GM21360 (cell line): Measurements from ENCODE around the gene SLC6A17.

ENCODE experiments used
- ATAC-seq: cut with Tn5 transposase; IDR thresholded peaks from one replicate; pipeline ENCODE4 v1.9.1; 2021; ENCODE audit warnings: mild to moderate bottlenecking, moderate library complexity; ENCODE audit not compliant: unreplicated experiment

The SLC6A17 gene

GRCh38 chr1:110150330-110151174 lies at the start of gene SLC6A17:
Gene SLC6A17, plus strand, starts transcription at chr1:110150494. Its CDS starts 16,436 bp downstream, at chr1:110166930.
- no peak for ATAC-seq

DNA sequence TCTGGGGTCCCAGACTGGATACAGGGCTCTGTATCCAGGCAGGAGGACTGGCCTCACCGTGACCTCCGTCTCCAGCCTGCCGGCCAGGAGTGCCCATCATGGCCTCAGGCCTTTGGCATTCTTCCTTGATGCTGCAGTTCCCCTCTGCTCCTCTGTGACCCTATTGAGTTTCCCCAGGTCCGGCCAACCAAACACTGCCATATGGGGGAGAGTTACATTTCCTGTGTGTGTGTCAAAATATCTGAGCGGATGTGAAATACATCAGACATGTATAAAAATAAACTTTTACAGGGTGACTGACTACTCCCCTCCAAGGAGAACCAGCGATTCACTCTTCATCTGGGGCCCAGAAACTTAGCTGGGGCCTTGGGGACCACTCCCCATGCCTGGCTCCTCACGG lies 48.2 kb upstream of the SLC6A17 start:
- ATAC-seq, result no peak

GRCh38 chr1:110106013-110106941 lies 44.0 kb upstream of the SLC6A17 start:
- ATAC-seq, result no peak

DNA sequence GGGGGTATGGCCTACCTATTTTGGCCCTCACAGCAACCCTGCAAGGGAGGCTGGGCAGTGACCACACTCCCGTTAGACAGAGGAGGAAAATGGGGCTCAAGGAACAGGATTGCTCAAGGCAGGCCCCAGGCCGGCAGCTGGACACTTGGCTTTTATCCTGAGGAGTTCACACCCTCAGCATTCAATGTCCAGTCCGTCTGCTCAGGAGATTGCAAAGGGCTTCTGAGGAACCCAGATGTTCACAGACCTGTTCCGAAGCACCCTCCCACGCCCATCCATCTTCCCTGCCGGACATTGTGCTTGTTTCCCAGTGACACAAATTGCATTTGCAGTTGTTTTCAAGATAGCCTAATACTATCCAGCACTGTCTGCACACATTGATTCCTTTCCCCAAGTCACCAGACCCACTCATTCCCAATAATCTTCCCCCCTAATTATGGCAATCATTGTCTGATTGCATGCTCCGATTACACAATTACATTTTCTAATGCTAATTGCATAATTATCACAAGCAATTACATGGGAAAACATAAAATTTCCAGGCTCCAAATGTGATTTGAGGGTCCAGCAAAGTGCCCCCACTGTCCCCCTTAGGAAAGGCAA lies 42.3 kb upstream of the SLC6A17 start:
- ATAC-seq, result no peak

GRCh38 chr1:110111081-110111480 lies 39.2 kb upstream of the SLC6A17 start:
- no peak for ATAC-seq

DNA sequence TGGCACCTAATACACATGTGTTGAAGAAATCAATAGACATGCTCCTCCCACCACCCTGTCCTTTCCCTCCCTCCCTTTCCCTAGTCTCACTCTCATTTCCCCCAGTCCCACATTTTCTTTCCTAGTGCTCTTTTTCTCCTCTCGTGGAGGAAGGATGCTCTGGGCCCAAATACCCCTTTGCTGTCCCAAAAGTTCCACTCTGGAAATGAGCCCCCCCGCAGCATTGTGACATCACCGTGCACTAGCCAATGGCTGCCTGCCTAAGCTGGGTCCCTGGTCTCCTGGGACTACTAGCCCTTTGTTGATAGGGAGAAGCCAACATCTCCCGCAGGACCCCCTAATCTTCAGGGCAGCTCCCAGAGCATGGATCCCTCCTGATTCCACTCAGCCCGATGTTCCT lies 38.2 kb upstream of the SLC6A17 start, which contains the start of gene UBL4B:
Gene UBL4B (plus strand): TSS at position 301 of the 400 bp plus-strand sequence. CDS start 92 bp downstream, at position 393.
- ATAC-seq, result no peak

DNA sequence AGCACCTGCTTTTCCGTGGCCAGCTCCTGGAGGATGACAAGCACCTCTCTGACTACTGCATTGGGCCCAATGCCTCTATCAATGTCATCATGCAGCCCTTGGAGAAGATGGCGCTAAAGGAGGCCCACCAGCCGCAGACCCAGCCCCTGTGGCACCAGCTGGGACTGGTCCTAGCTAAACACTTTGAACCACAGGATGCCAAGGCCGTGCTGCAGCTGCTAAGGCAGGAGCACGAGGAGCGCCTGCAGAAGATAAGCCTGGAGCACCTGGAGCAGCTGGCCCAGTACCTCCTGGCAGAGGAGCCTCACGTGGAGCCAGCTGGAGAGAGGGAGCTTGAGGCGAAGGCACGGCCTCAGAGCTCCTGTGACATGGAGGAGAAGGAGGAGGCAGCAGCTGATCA lies 37.6 kb upstream of the SLC6A17 start:
- no peak for ATAC-seq

GRCh38 chr1:110113551-110113950 lies 36.7 kb upstream of the SLC6A17 start:
- ATAC-seq, result no peak

DNA sequence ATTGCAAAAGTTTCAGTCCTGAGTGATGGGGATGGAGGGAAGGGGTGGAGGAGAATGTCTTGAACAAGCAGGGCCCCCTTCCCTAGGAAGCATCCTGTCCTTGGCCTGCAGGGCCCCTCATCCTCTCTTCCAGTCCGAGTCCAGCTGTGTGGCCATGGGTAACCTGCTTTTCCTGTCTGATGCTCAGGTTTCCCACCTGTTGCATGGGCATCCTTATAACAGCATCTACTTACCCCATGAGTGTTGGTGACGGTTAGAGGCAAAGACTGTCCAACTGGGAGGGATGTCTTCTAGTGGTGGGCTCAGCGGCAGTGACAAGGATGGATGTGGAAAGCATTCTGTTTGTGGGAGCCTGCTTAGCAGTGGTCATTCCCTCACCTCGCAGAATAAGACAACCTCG lies 36.1 kb upstream of the SLC6A17 start:
- no peak for ATAC-seq

- ATAC-seq, result no peak
Measured at GRCh38 chr1:110114784-110115183, 35.5 kb upstream of the SLC6A17 start.

- no peak for ATAC-seq
Measured at GRCh38 chr1:110118636-110119396, 31.5 kb upstream of the SLC6A17 start.

GRCh38 chr1:110119843-110120242 lies 30.5 kb upstream of the SLC6A17 start:
- ATAC-seq, result no peak

DNA sequence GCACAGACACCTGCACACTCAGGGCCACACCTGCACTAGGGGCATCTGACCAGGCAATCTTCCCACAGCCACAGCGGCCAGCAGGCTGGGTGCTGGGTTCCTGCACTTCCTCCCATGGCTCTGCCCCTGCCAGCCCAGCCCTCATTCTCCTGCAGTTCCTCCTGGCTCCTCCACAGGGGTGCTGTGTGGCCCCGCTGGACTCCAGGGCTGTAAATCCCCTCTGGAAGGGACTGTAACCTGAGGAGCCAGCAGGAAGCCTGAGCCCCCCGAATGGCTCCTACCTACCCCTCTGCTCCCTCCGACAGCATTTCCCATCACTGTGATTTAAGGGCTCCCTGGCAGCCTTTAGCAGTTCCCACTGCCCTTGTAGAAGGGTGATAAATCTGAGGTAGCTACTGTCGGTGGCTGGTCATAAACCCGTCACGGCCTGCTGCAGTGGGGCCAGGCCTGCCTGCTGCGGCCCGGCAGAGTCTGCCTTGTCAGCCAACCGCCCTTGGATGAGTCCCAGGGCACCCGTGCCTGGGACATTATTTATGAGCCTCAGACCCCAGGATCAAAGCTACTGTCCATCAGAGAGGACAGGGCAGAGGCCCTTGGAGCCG lies 29.2 kb upstream of the SLC6A17 start:
- ATAC-seq, result no peak

DNA sequence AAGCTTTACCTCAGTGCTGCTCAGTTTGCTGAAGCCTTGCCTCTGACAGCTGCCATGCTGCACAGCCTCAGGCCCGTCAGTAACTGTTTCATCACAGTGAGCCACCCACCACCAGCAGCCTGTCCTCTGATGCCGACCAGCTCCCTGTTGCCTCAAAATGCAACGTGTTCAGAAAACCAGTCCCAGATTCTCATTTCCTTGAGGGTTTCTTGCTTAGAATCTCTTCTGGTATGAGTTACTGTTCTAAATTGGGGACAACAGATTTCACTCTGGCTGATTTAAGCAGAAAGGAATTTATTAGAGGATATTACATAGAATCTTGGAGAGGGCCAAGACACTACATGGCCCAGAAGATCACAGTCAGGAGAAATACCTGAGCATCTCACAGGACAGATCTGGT lies 27.1 kb upstream of the SLC6A17 start:
- ATAC-seq, result no peak

- ATAC-seq, result no peak
Measured at GRCh38 chr1:110125810-110126209, 24.5 kb upstream of the SLC6A17 start.

DNA sequence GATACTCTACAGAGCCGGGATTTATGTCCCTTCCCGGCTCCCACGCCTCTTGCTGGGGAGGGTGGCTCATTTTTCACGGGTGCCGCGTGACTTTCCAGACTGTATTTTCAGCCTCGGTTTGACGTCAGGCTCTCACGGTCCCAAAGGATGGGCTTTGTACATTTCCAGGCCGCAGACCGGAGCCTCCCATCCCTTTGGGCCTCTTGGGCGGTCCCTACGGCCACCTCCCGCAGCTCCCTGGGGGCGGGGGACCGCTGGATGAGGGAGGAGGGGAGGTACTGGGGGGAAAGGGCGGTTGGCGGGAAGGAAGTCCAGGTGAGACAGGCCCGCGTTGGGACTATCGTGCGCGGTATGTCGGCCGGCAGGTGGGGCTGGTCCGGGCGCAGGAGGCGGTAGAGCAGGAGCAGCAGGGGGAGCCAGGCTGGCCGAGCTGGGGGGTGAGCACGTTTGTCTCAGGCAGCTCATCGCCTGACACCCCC lies 20.1 kb upstream of the SLC6A17 start:
- ATAC-seq, result no peak

GRCh38 chr1:110130989-110131388 lies 19.3 kb upstream of the SLC6A17 start:
- no peak for ATAC-seq

DNA sequence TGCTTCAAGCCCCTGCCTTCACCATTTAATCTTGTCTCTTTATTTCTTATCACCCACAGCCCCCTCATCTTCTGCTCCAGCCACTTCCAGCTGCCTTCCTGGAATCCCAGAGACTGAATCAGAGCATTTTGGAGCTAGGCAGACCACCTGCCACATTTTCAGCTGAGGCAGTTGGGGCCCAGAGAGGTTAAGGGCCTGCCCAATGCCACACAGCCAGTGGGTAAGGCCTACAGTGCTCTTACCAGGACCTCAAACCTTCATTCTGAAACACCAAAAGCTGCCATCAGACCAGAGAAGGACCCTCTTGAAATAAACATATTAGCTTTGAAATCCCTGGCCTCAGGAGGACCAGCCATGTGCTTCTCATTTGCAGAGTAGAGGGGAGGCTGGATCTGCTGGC lies 17.6 kb upstream of the SLC6A17 start:
- no peak for ATAC-seq

DNA sequence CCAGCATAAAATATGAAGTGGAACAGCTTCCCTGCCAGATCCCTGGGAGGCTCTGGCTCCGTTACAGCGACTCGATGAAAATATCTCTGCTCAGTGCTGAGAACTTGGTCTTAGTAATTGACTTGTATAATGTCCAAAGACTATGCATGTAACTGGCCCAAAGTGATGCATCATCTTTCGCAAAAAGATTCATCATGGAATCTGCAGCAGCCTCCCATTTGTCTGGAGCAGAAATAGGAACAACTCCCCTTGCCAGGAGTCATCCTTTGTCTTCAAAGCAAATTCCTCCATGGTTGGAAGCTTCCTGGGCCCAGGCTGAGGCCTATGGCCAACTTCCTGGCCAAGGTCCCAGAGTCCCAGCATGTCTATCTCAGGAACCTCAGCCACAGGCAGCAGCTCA lies 16.9 kb upstream of the SLC6A17 start:
- no peak for ATAC-seq

DNA sequence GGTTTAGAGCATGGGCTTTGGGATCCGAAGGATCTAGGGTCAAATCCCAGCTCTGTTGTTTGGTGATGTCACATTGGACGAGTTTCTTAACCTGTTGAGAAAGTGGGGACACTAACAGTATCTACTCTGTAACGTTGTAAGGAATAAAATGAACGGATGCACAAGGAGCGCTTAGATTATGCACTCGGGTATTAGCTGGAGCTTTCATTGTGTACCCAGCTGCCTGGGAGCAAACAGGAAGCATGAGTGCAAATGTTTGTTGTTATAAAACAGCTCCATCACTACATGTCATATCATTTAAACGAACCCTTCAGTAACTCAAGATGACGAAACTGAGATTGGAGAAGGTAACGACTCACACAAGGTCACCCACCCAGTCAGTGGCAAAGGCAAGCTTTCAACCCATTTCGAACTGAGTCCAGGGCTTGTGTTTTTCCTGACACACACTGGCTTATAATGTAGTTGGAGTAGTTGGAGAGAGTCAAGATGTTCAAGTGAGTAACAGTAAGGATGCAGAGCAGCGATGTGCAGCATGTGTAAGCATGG lies 16.2 kb upstream of the SLC6A17 start:
- ATAC-seq, result no peak
